ENCODE data around the gene CHCHD6.
"Not testable (repeated sequence)": the region's sequence is repeated elsewhere in the genome, so short reads cannot be mapped to it uniquely, and the experiment has no call there.

CHCHD6 gene

DNA sequence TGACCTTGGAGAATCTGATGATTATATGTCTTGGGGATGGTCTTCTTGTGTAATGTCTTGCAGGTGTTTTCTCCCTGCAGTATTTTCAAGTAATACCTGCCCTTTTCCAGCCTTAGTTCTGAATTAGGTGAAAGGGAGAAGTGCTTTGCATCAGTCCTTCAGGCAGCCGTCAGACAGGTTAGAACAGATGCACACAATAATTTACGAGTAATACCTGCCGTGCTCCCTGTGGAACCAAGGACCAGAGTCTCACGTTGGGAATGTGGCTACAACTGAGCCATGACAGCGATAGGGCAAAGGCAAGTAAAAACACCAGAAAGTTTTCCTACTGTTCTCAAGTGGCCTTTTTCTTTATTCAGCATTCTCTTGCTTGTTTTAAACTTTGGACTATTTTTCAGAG lies 69.1 kb downstream of the CHCHD6 start:
- DNase-seq: no peak

DNA sequence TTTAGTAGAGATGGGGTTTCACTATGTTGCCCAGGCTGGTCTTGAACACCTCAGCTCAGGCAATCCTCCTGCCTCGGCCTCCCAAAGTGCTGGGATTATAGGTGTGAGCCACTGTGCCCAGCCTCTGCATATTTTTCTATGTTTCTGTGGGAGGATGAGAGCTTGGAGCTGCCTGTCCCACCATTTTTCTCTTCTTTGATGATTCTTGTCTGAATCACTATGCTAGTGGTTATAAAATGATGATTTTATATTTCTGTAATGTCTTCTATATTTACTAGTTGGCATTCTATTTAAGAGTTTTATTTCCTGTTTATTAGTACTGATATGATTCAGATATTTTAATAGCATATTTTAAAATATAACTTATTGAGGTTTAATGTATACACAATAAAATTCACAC lies 69.7 kb downstream of the CHCHD6 start:
- DNase-seq: no peak

DNA sequence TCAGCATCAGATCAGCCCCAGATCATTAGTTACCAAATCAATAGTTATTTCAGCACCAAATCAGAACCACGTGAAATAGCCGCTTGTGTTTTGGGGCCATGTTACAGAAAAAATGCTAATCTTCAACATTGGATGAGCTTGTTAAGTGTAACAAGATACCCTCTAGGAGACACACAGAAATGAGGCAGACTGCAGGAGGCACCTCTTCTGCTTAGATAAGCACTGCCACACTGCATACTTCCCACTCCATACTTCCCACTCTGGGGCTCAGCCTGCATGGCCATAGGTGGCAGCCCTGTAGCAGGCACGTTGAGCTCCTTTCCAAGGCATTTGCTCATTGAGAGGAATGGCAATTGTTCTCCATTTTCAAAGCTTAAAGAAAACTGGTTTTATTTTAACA lies 73.3 kb downstream of the CHCHD6 start:
- DNase-seq: no peak

DNA sequence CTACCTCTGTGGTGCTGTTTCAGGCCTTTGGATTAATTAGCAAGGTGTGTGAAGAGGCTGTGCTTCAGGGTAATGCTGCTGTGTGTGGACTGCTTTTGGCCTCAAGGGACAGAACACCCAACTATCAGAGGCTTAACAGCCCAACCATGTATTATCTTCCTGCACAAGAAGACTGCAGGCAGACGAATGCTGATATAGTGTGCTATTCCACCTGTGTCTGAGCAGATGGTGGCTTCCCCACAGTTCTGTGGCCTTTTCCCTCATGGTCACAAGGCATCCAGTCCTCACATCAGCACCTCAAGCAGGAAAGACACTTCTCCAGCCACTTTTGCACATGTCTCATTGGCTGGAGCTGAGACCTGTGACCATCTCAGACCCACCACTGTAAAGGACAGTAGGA lies 76.6 kb downstream of the CHCHD6 start:
- DNase-seq: no peak

DNA sequence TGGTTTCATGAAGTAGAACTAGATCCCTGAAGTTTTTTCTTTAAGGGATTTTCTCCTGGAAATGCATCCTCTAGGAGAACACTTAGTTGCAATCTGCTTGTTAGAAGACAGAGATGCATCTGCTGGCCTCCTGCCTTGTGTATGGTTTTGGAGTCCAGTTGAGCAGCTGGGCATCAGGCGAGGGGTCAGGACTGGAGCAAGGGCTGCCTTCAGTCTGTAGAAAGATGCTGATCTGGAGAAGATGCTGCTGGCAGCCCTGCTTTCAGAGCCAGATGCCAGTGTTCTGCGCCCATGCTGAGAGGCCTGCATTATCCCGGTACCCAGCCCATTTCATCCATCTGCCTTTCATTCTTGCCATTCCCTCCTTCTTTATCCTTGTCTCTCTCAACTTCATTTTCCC lies 77.4 kb downstream of the CHCHD6 start:
- DNase-seq: no peak

DNA sequence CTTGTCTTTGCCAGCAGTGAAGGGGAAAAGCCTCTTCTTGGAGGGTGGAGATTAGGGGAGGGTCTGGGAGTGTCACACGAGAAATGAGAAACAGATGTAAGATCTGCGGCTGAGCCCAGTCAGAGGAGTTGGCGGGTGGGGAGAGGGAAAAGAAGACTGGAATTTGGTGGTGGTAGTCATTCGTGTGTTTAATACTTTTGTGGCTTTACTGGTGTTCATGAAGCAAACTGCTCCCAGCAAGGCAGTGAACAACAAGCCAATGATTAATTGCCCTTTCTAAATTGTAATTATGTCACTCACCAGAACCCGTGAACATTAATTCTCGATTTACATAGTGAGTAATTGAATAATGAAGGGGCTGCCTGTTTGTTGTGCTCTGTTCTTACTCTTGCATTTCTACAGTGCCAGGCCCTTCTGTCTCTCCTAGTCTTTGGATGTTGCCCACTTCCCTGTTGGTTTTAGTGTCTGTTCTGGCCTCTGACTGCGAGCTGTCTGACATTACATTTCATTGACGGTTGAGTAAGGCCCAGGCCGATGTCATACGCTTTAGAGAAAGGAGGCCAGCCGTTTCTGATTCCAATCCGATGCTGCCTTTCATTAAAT lies 78.0 kb downstream of the CHCHD6 start:
- DNase-seq: no peak

DNA sequence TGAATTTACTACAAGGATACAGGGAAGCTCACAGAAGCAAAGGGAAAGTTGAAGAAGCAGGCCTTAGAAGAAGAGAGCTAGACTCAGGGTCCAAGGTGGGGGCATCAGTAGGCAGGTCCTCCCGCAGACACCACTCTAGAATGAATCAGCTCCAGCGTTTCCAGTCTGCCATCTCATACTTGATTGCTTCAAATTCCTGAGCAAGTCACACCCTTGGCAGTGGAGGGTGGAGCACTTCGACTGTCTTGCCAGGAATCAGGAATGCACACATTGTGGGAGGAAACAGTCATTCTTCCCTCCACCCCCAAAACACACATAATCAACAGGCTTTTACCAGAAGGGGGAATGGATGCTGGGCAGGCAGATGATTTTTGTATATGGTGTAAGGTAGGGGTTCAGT lies 78.5 kb downstream of the CHCHD6 start:
- DNase-seq: no peak

DNA sequence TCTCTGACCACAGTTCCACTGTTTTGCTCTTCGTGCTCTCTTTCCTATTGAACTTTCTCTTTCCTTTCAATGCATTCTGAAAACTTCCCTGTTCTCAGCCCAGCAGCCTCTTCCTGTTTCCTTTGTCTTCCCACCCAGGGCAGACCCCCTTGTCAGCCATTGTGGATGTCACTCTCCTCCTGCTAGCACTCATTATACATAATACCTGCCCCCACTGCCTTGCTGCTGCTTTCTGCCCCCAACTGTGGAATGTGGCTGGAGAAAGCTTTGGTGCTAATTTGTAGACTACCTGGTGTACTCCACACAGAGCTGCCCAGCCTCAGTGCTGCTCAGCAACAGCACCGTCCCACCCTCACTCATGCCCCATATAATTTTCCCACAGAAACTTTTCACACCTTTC lies 80.2 kb downstream of the CHCHD6 start:
- DNase-seq: no peak

DNA sequence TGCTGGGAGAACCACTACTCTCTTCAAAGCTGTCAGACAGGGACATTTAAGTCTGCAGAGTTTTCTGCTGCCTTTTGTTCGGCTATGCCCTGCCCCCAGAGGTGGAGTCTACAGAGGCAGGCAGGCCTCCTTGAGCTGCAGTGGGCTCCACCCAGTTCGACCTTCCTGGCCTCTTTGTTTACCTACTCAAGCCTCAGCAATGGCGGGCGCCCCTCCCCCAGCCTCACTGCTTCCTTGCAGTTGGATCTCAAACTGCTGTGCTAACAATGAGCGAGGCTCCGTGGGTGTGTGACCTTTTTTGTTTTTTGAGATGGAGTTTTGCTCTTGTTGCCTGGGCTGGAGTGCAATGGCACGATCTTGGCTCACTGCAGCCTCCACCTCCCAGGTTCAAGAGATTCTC lies 87.3 kb downstream of the CHCHD6 start:
- not testable (repeated sequence) for DNase-seq

DNA sequence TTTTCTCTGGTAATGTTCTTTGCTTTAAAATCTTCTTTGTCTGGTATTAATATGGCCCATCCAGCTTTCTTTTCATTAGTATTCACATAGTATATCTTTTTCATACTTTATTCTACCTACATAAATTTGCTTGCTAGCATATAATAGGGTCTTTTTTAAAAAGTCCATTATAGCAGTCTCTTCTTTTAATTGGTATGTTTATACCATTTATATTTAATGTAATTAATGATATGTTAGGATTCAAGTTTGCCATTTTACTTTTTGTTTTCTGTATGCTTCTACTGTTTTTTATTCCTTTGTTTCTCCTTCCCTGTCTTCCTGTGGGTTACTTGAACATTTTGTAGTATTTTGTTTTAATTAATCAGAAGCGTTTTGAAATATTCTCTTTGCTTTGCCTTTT lies 89.0 kb downstream of the CHCHD6 start:
- DNase-seq: no peak

DNA sequence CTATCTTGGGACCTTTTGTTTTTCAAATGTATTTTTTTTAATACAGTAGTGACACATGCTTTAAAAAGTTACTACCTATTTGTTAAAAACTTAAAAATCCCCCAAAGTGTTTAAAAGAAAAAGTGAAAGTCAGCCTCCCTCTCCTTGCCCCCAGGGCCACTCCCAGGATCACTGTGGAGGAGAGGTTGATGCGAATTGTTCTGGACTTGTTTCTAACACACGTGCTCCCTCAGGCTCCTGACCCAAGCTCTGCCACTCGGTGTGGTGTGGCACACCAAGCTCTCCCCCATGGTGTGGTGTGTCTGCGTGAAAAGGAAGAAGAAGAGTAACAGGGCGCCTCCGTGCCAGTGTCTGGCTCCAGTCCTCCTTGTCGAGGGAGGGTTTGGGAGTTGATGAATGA lies 93.5 kb downstream of the CHCHD6 start:
- no peak for DNase-seq

DNA sequence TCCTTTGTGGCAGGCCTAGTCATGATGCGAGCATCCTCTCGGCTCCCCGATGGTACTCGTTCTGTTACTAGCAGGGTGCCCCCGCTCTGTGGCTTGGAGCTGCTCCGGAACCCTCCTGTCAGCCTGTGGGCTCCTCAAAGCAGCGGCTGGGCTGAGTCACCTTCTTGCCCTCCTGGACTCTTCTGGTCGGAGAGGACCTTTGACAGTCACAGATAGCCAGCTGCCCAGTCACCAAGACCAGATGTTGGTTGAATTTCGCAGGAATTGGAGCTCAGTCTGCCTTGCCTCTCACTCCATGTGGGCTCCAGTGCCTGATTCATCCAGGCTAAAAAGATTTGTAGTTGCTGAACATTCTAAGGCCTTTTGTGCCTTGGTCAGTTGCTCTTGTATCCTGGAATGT lies 94.5 kb downstream of the CHCHD6 start:
- no peak for DNase-seq

DNA sequence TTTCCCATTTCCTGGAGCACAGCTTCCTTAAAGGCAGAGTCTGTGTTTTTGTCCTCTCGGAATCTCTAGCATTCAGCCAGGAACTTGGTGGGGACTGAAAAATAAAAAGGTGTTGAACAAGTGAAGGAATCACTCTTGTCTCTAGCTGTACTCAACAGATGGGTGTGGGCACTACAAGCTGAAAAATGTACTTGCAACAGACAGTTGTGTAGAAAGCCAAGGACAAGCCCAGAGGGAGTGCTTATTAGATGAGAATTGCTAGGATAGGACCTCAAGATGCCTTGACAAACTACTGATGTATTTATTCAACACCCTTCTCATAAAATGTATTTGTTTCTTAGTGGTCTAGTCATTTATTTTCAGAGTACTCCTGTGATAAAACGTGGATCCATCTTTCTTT lies 95.1 kb downstream of the CHCHD6 start:
- no peak for DNase-seq

DNA sequence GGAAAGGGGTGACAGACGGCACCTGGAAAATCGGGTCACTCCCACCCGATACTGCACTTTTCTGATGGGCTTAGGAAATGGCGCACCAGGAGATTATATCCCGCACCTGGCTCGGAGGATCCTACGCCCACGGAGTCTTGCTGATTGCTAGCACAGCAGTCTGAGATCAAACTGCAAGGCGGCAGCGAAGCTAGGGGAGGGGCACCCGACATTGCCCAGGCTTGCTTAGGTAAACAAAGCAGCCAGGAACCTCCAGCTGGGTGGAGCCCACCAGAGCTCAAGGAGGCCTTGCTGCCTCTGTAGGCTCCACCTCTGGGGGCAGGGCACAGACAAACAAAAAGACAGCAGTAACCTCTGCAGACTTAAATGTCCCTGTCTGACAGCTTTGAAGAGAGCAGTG lies 97.3 kb downstream of the CHCHD6 start:
- not testable (repeated sequence) for DNase-seq

DNA sequence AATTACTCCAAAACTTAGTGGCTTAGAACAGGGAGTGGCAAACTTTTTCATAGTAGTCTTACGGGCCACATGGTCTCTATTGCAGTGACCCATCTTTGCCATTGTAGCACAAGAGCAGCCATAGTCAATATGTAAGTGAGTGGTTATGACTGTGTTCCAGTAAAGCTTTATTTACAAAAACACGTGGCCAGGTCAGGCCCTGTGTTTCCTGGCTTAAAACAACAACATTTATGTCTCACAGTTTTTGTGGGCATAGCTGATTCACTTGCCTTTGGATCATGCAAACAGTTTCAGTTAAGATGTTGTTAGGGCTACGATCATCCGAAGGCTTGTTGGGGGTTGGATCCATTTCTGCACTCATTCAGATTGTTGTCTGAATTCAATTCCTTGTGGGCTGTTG lies 103.8 kb downstream of the CHCHD6 start:
- DNase-seq: no peak

DNA sequence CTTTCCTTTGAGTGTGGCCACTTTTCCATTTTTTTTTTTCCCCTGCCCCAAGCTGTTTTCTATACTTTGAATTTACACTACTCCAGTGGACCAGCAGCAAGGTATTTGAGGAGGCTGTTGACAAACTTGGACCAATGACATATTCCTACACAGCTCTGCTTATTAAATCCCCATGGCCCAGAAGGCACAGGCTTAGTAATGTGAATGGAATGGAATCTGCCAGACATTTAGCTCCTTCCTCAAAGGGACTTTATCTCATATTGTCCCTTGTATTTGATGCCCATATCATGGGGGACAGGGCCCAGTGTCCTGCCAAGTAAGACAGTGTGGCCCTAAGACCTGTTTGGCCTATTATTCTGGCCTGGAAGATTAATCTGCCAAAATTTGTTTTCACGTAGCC lies 107.5 kb downstream of the CHCHD6 start:
- no peak for DNase-seq

DNA sequence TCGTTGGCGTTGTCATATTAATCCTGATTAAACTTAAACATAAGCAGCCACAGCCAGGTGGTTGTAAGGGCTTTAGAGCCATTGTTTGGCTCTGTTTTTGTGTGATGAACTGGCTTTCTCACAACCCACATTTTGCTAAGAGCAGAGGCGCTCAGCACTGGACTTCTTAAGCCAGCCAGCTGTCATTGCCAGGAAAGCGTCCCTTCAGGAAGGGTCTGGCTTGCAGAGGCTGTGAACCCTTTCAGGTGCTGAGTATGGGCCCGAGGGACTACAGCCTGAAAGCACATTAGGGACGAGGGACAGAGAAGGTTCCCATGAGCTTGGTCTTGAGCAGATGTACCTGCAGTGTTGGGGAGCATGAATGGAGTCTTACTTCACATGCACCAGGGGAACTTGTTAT lies 112.3 kb downstream of the CHCHD6 start:
- no peak for DNase-seq

DNA sequence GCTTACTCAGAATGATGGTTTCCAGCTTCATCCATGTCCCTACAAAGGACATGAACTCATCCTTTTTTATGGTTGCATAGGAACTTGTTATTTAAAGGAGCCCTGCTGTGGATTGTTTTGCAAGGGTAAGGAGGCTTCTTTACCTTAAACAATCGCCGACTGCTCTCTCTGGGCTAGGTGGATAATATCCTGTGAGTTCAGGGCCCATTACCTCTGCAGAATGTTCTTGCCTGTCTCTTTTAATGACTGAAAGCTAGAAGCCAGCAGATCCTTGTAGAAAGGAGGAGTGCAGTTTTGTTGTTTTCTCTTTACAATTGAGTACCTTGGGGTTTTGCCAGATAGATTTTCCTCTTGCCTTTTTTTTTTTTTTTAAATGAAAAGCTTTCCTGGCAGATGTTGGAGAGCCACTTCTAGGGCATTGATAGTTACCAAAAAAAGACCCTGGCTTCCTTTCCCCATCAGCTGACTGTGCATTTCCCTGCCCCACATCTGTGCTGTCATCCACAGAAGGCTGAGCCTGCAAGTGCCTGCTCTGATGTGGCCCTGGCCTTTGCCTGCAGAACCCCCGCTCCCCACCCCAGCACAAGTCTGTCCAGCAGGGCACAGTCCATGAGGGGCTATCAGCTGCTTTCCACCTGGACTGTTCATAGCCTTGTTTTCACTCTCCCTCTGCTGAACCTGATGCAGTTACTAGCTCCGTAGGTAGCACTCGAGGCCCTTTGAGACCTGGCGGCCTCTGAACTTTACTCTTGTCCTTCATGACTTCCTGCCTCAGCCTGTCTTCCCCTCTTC lies 113.1 kb downstream of the CHCHD6 start:
- DNase-seq: peak; percentile 15

DNA sequence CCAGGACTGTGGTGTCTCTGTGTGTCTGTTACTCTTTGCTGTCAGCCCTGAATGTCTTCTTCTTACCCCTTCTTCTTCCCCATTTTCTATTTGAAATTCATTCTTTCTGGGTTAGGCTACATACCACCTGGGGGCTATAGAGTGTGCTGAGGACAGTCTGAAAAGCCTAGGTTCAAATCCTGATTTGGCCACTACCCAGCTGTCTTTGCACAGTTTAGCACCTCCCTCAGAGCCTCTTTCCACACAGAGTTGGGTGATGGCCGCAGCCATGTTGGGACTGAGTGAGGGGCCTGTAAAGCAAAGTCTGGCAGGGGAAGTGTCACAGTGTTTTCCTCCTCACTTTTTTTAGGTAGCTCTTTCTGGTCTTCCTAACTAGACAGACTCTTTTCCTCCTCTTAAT lies 113.7 kb downstream of the CHCHD6 start:
- no peak for DNase-seq

DNA sequence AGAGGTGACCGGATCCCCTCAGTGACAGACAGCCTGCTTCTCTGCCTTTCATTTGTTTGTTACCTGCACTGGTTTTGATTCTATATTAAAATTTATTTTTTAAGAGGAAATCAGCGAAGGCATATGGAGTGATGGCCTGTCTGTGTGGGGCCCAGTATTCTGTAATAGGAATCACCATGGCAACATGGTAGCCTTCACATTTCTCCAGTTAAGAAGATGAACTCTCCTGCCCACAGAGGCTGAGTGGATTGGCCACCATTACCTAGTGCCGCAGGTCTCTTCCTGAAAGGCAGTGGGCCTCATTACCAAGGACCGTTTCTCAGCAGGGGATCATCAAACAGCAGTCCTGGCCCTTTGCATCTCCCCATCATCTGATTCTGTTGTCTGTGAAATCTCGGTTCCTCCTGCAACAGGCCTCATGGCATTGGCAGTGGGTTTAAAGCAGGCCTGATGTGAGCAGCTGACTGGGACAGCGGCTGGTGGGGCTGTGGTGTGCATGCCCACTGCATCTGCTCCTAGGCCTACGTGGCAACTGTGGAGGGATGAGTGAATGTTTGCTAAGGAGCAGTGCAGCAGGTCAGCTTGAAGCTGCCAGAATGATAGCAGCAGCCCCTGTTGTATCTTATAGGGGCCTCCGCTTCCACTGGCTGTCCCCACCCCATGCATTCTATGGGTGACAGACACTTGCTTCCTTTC lies 114.5 kb downstream of the CHCHD6 start:
- DNase-seq: no peak

DNA sequence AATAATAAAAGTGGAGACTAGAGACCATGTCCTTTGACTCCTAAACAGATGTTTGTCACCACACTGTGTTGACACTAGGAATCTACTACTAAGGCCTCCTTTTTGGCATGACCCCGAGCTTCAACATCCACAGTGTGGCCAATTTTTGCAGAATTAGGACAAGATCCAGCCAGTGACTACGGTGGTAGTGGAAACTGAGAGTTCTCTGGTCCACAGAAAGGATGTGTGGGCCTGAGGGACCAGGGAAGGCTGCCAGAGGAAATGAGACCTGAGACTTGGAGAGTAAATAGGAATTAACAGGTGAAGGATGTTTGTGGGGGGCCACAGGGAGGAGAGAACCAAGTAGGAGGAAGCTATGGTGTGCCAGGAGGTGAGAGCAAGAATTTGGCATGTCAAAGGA lies 122.7 kb downstream of the CHCHD6 start:
- DNase-seq: no peak

DNA sequence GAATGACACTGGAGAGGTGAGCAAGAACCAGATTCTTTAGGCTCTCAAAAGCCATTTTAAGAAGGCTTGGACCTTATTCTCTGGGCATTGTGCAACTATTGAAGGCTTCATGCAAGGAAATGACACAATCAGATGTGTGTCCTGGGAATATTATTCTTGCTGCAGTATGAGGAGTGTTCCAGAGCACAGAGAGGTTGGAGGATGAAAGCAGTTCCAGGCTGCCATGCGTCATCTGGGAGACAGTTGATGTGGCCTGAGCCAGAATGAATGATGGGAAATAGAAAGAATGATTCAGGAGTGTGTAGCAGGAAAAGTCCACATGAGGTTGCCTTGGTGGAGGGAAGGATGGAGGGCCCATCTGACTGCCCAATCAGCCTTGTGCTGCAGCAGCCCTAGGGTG lies 123.1 kb downstream of the CHCHD6 start:
- DNase-seq: no peak

DNA sequence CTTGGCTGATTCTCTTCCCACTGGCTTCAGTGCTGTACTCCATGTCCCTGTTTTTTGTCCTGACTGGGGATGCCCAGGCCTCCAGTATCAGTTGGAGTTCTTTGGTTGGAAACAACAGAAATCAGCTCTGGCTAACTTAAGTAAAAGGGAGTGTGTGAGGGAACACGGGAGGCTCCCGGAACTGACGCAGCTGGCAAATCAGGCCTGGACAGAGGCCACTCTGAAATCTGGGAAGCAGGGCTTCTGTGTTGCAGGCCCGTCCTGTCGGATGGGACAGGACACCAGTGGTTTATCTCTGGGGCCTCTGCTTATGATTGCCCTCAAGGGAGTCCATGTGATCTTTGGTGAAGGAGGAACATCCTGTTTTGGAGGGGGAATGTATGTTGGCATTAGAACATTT lies 124.3 kb downstream of the CHCHD6 start:
- DNase-seq: no peak

DNA sequence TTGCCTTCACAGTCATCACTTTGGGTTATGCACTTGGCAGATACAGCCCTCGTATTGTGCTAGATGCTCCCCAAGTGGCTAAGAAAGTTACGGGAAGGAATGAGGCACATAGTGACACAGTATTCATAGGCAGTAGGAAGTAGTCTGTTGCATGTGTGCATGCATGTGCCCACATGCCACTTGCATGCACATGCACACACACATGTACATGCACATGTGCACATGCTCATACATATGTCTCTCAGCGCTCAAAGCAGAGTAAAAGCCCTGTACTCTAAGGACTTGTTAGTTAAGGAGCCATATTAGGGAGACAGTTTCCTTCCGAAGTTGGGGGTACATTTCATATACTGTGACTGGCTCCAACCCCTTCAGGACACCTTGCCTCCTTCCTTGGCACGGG lies 128.9 kb downstream of the CHCHD6 start:
- DNase-seq: no peak

All from midbrain (tissue), 1 donor.